Fibroblast of lung (primary cell): ENCODE results near the gene RPL13A.
A peak's percentile ranks its signal among the peaks of the same experiment; 100 is the strongest.

Source experiments
- EZH2 ChIP-seq: IDR thresholded peaks from 2 replicates; pipeline ENCODE4 v1.5.1; 2012; ENCODE audit warnings: low read length, control low read depth, mild to moderate bottlenecking; ENCODE audit errors: missing control alignments
- TF ChIP-seq, protein P1 (sequence below), 2 donors: IDR thresholded peaks in 1 of 2; conservative IDR thresholded peaks in 1 of 2; 1 replicate in 1 of 2; 2 replicates in 1 of 2; pipeline ENCODE4 v1.5.1; 2011 to 2012; ENCODE audit warnings: low read length in 2 of 2, control low read depth in 1 of 2, inconsistent platforms in 1 of 2, low read depth in 1 of 2, mild to moderate bottlenecking in 1 of 2

DNA sequence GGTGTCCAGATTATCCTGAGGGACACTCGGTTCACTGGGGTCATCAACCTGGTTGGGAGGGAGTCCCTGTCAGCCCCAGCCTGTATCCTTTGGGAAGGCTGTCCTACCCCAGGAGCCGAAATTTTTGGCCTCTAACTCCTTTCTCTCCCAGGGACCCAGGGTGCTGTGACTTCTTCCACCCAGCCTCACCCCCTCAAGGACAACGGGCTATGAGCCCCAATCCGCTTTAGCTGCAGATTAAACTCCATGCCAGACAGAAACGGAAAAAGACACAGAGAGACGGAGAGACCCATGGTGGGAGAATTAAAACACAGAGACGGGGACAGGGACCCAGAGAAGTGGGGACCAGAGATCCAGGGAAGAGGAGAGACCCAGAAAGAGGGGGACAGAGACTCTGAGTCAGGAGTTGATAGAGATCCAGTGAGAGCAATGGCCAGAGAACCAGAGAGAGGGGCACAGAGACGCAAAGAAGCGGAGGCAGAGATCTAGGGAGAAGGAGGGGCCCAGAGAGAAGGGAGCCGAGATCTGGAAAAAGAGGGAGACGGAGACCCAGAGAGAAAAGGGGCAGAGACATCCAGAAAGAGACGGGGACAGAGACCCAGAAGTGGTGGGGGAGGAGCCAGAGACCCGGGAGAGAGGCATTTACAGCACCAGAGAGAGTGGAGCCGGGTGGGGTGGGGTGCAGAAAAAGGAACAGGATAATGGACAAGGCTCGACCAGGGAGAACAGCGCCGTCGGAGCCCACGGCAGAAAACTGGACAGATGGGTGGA lies 46.8 kb upstream of the RPL13A start:
- TF ChIP-seq, protein P1, sequence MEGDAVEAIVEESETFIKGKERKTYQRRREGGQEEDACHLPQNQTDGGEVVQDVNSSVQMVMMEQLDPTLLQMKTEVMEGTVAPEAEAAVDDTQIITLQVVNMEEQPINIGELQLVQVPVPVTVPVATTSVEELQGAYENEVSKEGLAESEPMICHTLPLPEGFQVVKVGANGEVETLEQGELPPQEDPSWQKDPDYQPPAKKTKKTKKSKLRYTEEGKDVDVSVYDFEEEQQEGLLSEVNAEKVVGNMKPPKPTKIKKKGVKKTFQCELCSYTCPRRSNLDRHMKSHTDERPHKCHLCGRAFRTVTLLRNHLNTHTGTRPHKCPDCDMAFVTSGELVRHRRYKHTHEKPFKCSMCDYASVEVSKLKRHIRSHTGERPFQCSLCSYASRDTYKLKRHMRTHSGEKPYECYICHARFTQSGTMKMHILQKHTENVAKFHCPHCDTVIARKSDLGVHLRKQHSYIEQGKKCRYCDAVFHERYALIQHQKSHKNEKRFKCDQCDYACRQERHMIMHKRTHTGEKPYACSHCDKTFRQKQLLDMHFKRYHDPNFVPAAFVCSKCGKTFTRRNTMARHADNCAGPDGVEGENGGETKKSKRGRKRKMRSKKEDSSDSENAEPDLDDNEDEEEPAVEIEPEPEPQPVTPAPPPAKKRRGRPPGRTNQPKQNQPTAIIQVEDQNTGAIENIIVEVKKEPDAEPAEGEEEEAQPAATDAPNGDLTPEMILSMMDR (conservative IDR thresholded peaks at IDR 0.05 in 1 of 2, IDR thresholded peaks at IDR 0.05 in 1 of 2; ENCODE audit: low read depth in 1 of 2, low read length in 2 of 2) = no peak
- TF ChIP-seq EZH2 = peak; percentile 96
